Adrenal gland (tissue), 5 donors: Measurements from ENCODE around the gene NPFF.

Experiments
- POLR2A ChIP-seq, 2 donors: fragments of 450-650 bp; IDR thresholded peaks; one replicate each; pipeline ENCODE4 v1.6.1; 2017; ENCODE audit warnings: antibody characterized with exemption in 2 of 2, mild to moderate bottlenecking in 2 of 2, moderate library complexity in 1 of 2
- TF ChIP-seq, protein P1 (sequence below), 6 experiments: fragments of 450-650 bp in 4 of 6; fragments of 200-600 bp in 2 of 6; sonication (generic) in 1 of 6; IDR thresholded peaks; 1 replicate in 5 of 6; 2 replicates in 1 of 6; pipeline versions ENCODE4 v1.5.1 to v1.8.0; 2016 to 2021; ENCODE audit warnings: antibody characterized with exemption in 6 of 6, mild to moderate bottlenecking in 2 of 6, moderate library complexity in 1 of 6
- donor health status: DM: no; HTN: no; CAD: no.

DNA sequence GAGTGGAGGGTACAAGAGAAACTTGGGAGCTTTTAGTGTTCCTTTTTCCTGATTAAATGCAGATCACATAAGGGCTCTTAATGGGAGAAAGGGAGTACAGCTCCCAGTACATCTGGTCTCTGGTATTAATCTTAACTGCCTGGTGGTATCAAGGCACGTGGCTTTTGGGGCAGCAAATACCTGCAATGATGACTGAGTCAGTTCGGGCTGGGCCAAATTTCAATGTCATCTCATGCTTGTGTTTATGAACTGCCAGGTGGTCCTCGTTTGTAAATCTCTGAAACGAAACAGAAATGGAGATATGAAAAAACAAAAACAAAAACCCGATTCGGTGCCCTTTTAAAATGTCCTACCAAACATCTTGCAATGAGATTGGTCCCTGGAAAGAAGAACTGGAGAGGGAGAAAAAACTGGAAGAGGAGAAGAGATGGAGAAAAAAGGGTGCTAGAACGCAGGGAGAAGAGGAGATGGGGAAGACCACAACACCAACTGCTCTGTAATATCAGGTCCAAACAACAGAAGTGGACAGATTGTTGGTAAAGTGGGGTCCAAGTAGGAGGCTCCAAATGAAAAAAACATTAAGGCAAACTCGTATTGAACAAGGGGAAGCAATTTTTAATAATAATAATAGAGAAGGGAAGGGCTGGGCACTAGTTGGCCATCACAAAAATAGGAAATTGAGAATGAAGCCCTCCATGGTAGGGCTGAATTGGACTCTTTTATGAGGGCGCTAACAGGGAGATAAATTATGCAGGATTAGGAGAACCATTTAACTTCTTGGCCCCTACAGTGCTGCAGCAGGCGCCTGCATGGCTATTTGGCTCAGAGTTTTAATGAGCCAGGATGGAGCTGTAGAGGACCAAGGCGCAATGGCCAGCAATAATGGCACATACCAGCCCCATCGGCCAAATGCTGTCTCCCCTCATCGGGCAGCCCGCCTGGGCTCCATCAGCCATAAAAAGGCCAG lies 45.4 kb upstream of the NPFF start:
- TF ChIP-seq, protein P1, sequence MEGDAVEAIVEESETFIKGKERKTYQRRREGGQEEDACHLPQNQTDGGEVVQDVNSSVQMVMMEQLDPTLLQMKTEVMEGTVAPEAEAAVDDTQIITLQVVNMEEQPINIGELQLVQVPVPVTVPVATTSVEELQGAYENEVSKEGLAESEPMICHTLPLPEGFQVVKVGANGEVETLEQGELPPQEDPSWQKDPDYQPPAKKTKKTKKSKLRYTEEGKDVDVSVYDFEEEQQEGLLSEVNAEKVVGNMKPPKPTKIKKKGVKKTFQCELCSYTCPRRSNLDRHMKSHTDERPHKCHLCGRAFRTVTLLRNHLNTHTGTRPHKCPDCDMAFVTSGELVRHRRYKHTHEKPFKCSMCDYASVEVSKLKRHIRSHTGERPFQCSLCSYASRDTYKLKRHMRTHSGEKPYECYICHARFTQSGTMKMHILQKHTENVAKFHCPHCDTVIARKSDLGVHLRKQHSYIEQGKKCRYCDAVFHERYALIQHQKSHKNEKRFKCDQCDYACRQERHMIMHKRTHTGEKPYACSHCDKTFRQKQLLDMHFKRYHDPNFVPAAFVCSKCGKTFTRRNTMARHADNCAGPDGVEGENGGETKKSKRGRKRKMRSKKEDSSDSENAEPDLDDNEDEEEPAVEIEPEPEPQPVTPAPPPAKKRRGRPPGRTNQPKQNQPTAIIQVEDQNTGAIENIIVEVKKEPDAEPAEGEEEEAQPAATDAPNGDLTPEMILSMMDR (IDR thresholded peaks at IDR 0.05) = no peak
- TF ChIP-seq POLR2A (IDR thresholded peaks at IDR 0.05) = no peak
